Cortex of kidney (tissue), 1 donor: Measurements from ENCODE around the gene MARK3.

Source experiments
- DNase-seq: peaks from one replicate; lab custom pipeline; 2025; lab: John Stamatoyannopoulos, UW

MARK3 gene

DNA sequence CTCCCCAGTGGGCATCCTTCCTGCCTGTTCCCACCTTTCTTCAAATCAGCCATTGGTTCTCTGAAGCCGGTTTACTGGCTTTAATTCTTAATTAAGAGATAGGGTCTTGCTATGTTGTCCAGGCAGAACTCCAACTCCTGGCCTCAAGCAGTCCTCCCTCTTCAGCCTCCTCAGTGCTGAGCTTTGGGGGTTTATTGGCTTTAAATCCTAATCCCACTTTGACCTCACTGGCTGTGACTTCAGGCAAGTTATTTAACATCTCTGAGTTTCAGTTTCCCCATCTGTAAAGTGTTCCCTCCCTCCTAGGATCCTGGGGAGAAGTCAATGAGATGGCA lies 141.7 kb downstream of the MARK3 start:
- DNase-seq, result no peak

DNA sequence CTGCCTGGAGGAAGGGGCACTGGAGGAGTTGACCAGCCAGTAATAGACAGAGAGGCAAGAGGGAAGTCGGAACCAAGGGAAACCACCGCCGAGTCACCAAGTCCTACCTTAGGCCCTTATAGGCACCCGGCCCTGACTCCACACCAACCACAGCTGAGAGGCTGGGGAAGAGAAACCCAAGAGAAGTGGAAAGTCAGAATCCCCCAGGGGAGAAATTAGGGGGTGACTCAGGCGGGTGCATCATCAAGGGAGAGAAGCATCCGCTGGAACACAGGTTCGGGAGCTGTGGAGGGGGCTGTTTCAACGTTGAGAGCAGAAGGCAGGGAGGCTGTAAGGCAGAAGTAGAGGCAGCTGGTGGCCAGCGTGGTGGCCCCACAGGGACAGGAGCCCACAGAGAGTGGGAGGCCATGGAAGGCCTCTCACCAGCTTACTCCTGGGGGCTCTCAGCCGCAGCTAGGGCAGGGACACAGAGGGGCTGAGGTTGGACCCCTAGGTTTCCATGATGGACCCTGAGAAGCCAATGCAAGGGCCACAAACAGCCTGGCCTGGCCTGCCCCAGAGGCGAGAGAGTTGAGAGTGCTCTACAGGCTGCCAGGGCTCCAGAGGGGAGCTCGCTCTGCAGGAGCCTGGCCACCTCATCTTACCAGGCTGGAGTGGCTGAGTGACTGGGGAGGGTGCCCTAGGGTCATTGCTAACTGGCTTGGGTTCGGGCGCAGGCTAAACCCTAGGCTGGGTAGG lies 142.4 kb downstream of the MARK3 start:
- no peak for DNase-seq

DNA sequence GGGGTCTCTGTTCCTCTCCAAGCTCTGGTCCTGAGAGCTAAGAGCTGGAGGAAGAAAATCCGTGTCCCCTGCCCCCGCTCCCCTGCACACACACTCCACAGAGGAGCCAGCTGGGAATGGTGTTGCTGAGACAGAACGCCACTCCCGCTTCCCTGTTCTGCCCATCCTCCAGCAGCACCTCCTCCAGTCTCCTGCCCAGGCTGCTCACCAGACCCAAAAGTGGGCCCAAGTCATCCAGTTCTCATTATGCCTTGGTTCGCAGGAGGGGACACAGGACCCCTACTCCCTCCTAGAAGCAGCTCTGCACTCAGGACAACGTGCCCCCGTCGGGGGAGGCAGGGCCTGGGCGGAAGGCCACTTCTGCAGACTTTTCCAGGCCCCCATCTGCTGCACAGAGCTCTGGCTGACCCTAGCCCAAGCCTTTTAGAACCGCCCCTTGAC lies 143.0 kb downstream of the MARK3 start:
- DNase-seq, result no peak

DNA sequence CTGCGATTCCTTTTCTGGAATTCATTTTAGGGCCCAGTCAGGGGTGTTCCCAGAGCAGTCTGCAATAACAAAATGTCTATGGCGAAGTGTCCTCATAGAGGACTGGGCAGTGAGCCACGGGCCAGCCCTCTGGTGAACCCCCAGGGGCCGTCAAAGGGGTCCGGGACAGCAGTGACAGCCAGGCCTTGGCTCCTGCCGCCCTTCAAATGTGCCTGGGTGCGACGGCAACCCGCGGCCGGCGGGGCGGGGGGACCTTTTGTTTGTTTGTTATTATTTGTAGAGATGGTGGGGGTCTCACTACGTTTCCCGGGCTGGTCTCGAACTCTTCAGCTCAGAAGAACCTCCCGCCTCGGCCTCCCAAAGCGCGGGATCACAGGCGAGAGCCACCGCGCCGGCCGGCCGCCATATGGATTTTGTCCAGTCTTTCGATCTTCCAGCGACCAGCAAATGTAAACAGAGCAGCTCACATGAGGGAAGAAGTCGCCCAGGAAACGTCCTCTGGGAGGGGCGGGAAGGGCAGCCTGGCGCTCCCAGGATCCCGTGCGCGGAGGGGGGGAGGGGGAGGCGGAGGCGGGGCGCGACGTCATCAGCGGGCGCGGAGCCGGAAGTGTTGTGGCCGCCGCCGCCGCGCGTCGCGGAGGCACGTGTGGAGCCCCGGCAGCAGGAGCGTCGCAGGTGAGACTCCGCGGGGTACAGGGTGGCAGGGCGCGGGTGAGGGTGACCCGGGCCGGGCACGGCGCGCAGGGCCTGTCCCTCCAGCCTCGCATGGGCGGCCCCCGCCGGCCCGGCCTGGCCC lies 143.6 kb downstream of the MARK3 start, which contains the start of gene TRMT61A:
Gene TRMT61A, plus strand, starts transcription at position 610 of the 796 bp plus-strand sequence. CDS start 783 bp downstream, outside the sequence.
- no peak for DNase-seq

DNA sequence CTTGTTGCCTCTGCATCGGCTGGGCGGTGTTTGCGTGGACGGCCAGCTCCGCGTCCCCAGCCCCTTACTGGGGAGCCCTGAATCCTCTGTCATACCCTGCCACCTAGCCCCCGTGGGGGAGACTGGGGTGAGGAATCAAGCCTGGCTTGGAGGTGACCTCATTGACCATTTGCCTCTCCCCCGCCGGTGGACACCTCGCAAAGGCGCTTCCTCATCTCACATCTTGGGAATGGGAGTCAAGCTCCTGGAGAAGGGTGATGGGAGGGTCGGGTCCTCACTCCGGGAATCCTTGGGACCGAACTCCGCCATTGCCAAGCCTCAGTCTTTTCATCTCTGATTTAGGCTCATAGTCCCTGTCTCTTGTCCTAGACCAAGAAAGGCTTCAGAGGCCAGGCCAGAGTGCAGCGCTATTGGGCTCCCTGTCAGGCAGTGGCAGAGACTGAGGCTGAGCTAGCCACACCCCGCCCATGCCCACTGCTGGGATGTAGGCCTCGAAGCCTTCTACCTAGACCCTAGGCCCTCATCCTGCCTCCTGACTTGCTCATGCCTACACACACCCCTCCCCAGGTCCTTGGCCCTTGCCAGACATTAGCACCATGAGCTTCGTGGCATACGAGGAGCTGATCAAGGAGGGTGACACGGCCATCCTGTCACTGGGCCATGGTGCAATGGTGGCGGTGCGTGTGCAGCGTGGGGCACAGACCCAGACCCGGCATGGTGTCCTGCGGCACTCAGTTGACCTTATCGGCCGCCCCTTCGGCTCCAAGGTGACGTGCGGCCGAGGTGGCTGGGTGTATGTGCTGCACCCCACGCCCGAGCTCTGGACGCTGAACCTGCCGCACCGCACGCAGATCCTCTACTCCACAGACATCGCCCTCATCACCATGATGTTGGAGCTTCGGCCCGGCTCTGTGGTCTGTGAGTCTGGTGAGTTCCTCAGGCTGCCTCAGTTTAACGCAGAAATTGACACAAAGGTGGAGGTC lies 144.5 kb downstream of the MARK3 start:
- DNase-seq, result no peak

DNA sequence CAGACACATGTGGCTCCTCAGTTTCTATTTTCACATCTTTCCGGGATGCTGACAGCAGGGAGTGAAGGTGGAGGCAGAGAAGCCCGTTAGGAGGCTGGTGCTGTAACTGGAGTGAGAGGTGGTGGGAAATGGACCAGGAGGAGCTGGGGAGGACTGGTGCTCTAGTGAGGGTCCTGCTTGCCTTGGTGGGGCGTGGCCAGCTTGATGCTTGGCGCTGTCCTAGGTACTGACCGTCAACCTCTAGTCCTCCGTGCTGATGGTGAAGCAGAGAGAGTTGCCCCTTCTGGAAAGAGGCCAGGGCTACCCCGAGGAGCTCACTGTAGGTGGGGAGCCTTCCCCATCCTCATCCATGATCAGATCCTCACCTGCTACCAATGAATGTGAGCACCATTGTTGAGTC lies 145.2 kb downstream of the MARK3 start:
- DNase-seq, result no peak

DNA sequence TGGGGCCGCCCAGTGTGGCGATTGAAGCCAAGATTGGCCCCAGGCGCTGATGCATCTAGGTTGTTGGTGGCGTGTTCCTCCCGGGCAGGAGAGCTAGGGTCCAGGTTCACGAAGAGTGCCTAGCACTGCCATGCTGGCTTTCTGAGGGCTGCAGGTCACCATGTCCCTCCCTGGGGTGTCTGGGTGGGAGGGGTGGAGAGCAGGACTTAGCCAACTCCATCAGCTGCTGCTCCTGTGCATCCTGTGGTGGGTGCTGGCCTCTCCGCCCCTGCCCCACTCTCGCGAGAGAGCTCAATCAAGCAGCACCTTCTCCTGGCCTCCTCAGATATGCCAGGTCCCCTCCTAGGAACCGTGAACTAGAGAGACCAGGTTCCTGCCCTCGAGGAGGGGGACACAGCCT lies 145.6 kb downstream of the MARK3 start:
- DNase-seq, result no peak

DNA sequence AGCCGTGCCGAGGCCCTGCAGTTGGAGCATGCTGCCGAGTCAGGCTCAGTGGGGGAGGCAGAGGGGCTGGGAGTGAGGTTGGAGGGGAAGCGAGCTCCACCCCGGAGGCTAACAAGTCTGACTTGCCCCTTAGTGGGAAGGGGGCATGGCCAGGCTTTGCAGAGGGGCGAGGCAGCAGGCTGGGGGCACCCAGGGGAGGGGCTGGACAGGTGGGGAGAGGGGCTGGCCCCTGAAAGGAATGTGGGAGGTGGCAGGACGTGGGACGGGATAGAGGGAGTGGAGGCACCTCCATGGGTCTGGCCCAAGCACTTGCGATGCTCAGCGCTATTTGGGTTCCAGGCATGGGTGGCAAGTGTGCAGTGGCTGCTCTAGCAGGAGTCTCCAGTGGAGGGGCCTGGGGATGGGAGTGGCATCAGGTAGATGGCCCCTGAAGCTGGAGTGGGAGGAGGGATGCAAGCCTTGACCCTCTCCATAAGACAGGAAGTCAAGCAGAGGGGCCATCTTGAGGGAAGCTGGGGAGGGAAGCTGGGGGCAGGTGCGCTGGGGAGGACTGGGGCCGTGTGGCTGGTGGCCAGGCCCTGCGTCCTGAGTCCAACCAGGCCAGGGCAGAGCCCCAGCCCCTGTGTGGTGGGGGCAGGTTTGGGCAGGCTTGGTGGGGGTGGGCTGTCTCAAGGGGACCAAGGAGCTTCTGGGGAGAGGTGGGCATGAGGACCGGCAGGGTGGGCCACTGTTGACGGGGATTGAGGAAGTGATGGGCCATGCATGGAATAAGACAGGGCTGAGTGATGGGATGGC lies 146.4 kb downstream of the MARK3 start:
- DNase-seq, result no peak

DNA sequence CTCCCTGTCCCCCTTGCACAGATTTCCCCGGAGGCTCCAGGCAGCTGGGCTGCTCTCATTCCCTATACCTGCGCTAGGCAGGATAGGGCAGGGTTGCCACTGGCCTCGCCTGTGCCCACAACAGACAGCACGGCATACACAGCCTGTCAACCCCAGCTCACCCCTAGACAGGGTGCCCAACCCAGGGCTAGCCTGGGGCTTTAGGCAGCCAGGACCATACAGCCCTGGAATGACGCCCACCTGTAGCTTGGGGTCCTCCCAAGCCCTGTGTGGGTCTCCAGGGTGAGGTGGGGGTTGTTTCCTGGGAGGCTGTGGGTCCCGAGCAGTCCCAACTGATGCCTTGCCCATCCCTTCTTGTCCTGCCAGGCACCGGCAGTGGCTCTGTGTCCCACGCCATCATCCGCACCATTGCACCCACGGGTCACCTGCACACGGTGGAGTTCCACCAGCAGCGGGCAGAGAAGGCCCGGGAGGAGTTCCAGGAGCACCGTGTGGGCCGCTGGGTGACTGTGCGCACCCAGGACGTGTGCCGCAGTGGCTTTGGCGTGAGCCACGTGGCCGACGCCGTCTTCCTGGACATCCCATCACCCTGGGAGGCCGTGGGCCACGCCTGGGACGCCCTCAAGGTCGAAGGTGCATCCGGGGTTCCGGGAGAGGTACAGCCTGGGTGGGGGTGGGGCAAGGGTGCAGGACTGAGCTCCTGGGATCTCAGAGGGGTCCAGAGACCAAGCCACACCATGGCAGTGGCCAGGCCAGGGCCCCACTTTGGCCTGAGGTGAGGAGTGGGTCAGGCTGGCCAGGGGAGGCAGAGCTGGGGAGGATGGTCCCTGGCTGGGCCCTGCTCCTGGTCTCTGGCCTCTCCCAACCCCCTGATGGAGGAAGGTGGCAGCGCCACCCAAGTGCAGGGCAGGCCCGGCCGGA lies 147.3 kb downstream of the MARK3 start:
- DNase-seq, result no peak

DNA sequence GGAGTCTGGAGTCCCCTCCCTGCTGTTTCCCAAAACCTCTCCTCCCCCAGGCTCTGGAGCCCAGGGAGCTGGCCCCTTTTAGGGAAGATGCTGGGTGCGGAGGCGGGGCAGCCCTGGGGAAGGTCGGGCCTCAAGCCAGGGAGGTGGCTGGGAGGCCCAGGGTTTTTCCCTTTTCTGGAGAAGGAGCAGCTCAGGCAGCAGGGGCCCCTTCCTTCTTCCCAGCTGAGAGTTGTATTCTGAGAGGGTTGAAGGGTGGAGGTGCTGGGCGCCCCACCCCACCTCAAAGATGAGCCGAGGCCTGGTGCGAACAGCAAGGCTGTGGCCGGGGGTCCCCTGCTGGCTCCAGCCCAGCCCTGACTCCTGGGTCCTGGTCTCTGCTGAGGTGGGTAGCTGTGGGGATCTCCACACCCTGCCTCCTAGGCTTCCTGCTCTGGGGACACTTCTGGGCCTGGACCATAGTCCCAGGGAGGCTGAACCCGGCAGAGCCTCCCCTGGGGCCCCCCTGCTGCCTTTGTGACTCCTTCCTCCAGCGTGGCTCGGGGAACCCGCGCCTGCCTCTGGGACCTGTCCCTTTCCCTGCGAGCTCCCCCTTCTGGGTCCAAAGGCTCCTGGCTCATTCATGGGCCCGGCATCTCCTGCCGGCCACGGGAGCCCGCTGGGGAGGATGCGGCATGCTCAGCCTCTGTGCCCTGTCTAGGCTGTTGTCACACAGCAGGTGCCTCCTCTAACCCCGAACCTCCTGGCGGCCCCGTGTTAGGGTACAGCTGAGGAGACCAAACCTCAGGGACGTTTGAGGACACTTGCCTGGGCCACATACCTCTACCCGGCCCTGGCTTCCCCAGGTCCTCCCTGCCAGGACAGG lies 148.2 kb downstream of the MARK3 start:
- DNase-seq, result no peak

DNA sequence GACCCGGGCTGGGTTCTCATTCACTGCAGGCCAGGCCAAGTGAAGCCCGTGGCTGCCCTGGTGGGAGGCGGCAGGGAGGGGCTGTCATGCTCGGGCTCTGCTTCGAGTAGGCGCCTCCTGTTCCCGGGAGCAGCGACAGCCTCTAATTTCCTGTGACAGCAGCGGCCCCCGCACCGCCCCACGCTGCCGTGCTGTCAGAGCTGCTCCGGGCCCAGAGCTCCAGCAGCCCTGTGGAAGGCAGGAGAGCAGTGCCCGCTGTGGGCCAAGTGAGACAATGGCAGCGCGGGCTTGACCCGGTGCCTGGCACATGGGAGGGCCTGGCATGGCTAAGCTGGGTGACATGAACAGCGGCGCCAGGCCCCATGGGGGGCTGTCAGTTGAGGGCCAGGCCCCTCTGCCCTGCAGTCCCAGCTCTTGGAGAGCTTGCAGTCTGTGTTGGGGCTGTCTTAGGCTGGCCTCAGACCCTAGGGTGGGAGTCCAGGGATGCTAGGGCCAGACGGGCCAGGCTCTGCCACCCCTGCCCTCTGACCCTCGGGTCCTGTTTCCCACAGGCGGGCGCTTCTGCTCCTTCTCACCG lies 148.9 kb downstream of the MARK3 start:
- no peak for DNase-seq

DNA sequence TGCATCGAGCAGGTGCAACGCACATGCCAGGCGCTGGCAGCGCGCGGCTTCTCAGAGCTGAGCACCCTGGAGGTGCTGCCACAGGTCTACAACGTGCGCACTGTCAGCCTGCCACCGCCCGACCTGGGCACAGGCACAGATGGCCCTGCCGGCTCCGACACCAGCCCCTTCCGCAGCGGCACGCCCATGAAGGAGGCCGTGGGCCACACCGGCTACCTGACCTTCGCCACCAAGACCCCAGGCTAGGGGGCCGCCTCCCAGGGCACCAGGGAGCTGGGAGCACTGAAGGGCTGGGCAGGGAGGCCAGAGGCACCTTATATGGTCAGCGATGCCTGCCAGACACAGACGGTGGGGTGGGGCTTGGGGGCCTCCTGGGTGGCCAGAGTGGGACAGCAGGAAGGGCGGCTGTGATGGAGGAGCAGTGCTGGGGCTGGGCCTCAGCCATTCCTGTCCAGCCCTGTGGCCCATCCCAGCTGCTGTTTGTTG lies 149.4 kb downstream of the MARK3 start:
- DNase-seq, result no peak

DNA sequence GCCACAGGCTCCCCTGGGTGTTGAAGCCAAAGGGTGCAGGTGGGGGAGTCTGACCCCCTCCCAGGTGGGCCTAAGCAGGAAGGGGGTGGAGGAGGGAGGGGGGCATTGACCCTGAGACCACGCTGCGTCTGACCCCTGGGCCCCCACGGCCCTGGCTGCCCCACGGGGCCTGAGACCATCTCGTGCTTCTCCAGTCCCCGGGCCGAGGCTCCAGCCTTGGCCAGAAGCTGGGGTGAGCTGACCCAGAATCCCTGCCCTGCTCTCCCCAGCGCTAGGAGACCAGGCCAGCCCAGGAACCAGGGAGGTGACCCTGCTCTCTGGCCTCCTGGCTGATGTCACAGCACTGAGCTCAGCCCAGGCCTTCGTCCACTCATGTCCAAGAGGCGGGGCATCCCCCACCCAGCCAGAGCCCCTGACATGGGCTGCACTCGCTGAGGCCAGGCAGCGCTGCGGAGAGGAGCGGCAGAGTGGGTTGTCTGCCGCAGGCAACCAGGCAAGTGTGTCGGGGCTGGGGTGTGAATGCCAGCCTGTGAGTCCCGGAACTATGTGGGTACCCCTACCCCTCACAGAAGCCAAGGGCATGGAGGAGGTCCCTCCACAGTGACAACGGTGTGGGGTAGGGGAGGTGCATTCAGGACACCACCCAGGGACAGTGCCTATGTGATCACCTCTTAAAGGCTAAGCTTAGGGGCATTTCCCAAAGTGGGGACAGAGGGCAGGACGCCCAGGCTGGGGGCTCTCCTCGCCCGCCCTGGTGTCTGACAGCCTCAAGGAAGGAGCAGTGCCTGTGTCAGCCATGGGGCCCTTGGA lies 150.1 kb downstream of the MARK3 start:
- no peak for DNase-seq

DNA sequence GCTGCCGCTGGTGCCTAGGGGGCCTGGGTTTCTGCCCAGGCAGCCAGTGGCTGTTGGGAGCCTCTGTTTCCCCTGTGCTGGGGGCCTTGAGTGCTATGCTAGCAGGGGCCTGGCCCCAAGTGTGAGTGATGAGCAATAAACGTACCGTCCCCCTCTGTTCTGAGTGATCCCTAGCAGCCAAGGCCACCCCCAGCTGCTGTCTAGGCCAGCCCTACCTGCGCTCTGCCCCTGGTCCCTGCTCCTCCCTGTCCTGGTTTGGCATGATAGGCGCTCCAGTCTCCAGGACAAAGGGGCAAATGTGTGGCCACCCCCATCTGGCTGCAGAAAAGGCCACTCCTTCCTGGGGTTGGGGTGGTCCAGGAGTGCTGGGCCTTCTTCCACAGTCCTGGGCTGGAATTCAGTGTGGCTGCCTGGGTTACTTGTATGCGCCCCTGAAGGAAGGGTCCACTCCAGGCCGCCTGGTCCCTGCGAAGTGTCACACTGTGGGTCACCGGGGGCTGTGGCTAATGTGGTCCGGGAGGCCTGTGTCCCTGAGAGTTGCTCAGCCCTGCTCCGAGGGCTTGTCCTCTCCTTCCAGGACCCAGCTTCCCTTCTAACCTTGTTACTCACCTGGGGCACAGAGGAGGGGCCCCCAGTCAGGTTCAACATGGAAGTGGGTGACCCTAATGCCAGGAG lies 150.8 kb downstream of the MARK3 start:
- no peak for DNase-seq

DNA sequence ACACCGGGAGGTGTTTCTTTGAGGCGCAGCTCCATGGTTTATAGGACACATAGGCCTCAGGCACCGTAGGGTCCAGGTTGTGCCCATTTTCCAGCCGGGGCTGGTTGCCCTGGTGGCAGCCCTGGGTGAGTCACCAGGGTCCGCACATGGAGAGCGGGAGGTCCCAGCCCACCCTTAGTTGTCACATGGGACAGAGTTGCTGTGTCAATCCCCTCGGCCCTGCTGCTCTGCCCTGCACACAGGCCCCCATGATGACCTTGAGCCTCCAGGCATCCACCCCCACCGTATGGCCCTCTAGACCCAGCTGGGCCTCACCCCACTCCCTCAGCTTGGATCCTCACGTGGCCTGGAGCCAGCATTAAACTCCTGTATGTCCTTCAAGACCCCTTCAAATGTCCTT lies 151.5 kb downstream of the MARK3 start:
- no peak for DNase-seq

DNA sequence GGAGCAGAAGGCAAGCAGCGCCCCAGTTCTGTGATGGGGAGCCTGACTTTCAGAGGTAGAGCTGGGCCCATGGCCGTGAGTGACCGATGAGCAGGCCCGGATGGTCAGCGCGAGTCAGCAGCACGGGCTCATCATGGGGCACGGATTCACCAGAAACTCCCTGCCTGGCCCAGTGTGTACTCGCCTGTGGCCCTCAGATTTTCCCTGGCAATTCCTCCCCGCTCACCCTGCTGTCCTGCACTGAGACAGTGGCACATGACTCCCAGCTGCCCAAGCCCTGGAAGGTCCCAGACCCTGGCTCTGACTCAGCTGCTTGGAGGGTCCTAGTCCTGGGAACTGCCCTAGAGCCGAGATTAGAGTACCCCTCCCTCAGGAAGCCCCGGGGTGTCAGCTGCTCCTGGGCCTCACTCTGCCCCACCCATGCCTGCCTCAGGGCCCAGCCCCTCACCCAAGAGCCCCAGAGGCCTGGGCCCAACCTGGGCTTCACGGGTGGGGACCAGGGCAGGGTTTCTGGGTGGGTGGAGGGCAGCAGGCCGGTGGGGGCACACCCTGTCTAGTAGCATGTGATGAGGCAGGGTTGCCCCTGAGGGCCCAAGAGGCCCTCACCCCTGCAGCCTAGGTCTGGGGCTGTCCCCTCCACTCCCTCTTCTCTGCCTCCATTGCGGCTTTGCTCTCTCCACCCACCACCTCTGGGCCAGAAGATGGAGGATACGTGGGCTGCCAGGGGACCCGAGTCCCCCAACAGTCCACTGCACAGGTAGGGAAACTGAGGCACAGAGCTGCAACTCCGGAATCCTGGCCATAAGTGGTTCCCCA lies 152.2 kb downstream of the MARK3 start:
- DNase-seq, result no peak
